Stimulated activated CD8-positive, alpha-beta memory T cell treated with anti-CD3 and anti-CD28 coated beads, Interleukin-12 subunit alpha, Interleukin-12 subunit beta, amount 100 ng/mL, for 1 hour (primary cell): Measurements from ENCODE around the gene FAM131B.
"Not testable (repeated sequence)": the region's sequence is repeated elsewhere in the genome, so short reads cannot be mapped to it uniquely, and the experiment has no call there.

ENCODE experiments used
- DNase-seq: peaks from one replicate; pipeline ENCODE4 v3.0.0-alpha.2; 2020; ENCODE audit warnings: low read depth

The FAM131B gene

GRCh38 chr7:143394777-143395176 lies 32.3 kb upstream of the FAM131B start:
- no peak for DNase-seq

GRCh38 chr7:143394068-143394467 lies 31.6 kb upstream of the FAM131B start:
- no peak for DNase-seq

GRCh38 chr7:143393267-143394041 lies 30.9 kb upstream of the FAM131B start:
- DNase-seq = no peak

- no peak for DNase-seq
These were observed 30.4 kb upstream of the FAM131B start for GRCh38 chr7:143392875-143393266.

- not testable (repeated sequence) for DNase-seq
These were observed 29.9 kb upstream of the FAM131B start for GRCh38 chr7:143392427-143392826.

- no peak for DNase-seq
These were observed 29.2 kb upstream of the FAM131B start for GRCh38 chr7:143391462-143392404.

- DNase-seq = no peak
These were observed 28.3 kb upstream of the FAM131B start for GRCh38 chr7:143390773-143391317.

GRCh38 chr7:143390104-143390772 lies 27.7 kb upstream of the FAM131B start:
- DNase-seq = no peak

GRCh38 chr7:143389316-143390103 lies 27.0 kb upstream of the FAM131B start:
- DNase-seq = no peak

GRCh38 chr7:143388491-143389101 lies 26.1 kb upstream of the FAM131B start:
- DNase-seq = no peak

GRCh38 chr7:143388051-143388450 lies 25.5 kb upstream of the FAM131B start:
- no peak for DNase-seq

- no peak for DNase-seq
These were observed 24.9 kb upstream of the FAM131B start for GRCh38 chr7:143387156-143387975.

GRCh38 chr7:143385891-143386781 lies 23.6 kb upstream of the FAM131B start:
- no peak for DNase-seq

GRCh38 chr7:143384661-143385631 lies 22.4 kb upstream of the FAM131B start:
- DNase-seq = no peak

GRCh38 chr7:143384148-143384547 lies 21.6 kb upstream of the FAM131B start:
- no peak for DNase-seq

- no peak for DNase-seq
These were observed 21.1 kb upstream of the FAM131B start for GRCh38 chr7:143383642-143383957.

GRCh38 chr7:143382791-143383641 lies 20.5 kb upstream of the FAM131B start:
- no peak for DNase-seq
